Stimulated activated CD4-positive, alpha-beta T cell treated with anti-CD3 and anti-CD28 coated beads, Interleukin-15, amount 100 ng/mL, for 48 hours (primary cell): Measurements from ENCODE around the gene ADAM22.

ENCODE experiments used
- DNase-seq, 2 donors: peaks; one replicate each; pipeline ENCODE4 v3.0.0-alpha.2; 2020; ENCODE audit warnings: low read depth in 2 of 2

The ADAM22 gene

GRCh38 chr7:87948371-87948770, 14.3 kb downstream of the ADAM22 start:
- no peak for DNase-seq

DNA sequence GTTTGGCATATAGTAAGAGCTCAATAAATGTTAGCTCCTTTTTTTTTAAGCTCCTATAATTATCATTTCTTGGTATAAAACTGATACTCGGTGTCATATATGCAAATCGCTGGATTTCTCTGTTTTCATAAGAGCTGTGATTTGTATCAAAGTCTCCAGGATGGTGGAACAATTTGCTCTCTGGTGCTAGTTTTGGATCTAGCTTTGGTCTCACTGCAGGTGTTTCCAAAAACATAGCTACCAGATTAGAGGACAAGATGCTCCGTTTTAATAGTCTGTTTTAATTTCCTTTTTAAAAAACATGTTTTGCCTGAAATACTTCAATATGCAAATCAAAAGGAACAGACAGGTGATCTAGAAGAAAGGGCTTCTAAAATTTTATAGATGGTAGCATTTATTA, 25.3 kb downstream of the ADAM22 start:
- no peak for DNase-seq

GRCh38 chr7:87960239-87960638, 26.2 kb downstream of the ADAM22 start:
- no peak for DNase-seq

DNA sequence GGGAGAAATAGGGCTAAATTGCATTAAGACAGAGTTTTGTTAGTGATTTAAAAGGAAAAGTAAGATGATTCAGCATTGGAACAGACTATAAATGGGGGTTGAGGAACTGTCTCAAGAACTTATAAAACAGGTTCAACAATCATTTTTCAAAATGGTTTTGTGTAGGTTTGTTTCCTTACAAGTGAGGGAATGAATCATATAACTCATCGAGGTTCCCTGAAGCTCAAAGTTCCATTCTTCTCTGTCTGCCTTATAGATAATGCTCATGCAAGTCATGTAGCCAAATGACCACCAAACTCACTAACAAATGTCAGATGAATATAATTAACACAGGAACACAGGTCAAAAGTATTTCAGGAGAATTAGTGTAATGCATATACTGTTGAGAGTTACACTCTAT, 27.7 kb downstream of the ADAM22 start:
- no peak for DNase-seq

DNA sequence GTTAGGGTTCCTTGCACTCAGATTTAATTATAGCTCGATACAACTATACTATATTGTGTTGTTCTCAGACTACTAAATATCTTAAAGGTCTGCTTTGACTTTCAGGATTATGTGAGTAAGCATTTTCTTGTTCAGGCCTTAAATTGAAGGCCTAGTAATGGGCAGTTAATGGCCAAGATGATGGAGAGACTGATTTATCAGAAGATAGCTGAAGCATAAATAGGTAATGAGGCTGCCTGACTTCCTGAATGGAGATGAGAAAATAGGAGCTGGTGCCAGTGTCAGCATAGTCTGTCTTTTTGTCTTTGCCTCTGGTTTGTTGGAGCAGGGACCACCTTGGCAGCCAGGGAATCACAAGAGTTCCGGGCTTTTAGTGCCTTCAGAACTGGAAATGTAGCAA, 32.2 kb downstream of the ADAM22 start:
- DNase-seq: no peak

- DNase-seq: no peak
Observed at GRCh38 chr7:87968021-87968420, 34.0 kb downstream of the ADAM22 start.

DNA sequence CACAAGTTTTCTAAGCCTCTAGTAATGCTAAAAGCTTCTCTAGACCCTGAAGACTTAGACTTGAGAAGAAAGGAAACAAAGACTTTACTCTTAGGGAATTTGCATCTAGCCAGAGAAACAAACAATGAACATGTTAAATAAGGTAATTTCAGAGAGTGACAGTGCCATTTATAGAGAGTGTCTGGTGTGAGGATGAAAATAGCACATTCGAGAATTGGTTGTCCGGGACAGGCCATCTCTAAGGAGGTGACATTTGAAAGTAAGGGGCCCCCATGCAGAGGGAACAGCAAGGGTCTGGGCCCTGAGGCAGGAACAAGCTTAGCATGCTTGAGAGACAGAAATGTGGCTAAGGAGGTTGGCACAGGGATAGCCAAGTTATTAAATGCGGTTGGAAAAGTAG, 48.1 kb downstream of the ADAM22 start:
- no peak for DNase-seq

DNA sequence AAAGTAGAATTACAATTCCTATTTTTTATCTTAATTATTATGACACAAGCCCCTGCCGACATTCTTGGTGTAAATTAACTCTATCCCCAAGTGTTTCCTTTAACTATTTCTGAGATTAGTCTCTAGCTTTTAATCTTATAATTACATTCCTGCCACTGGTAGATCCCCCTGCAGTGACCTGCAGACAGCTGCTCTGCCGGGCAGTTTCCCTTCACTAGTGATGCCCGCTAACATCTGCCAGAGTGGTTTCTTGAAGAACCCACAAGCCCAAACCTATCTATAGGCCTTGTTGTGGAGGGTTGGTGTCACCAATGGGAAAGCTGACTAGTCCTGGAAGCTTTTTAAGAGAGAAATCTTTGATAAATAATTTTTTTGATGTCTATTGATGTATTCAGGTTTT, 50.0 kb downstream of the ADAM22 start:
- no peak for DNase-seq

- no peak for DNase-seq
Observed at GRCh38 chr7:87993269-87993668, 59.2 kb downstream of the ADAM22 start.

DNA sequence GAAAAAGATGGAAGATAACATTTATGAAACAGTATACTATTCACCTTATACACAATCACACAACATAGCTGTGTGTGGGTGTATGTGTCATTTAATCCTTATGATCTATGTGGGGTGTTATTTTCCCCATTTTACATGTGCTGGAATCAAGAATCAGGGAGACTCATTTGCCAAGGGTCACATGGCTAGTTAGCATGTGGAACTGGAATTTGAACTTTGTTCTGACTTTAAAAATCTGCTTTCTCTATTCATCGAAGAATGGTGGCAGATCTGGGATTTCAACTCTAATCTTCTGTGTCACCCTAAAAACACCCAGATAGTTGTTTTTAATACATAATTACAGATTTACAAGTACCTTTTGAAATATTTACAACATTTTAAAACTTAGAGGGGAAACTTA, 65.2 kb downstream of the ADAM22 start:
- no peak for DNase-seq

GRCh38 chr7:88001744-88002530, 67.9 kb downstream of the ADAM22 start:
- no peak for DNase-seq

- no peak for DNase-seq
Observed at GRCh38 chr7:88002617-88003016, 68.6 kb downstream of the ADAM22 start.

DNA sequence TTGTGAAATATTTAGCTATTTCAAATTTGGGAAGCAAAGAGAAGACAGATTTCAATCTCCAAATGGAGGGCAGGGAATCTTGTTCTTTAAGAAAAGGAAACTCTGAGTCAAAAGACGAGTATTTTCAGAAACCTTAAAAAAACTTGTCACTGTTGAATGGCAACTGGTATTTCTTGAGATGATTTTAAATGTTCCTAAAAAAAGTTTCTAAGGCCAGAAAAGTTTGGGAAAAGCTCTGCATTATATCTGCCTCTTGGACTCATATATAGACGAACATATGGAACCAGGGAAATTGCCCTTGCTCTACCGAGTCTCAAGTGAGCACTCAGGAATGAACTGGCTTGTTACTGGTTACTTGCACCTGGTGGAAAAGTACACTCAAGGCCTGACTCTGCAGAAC, 69.5 kb downstream of the ADAM22 start:
- no peak for DNase-seq

GRCh38 chr7:88005191-88005590, 71.1 kb downstream of the ADAM22 start:
- no peak for DNase-seq

- DNase-seq: no peak
Observed at GRCh38 chr7:88009651-88010050, 75.6 kb downstream of the ADAM22 start.

GRCh38 chr7:88012086-88012485, 78.0 kb downstream of the ADAM22 start:
- no peak for DNase-seq

- DNase-seq: no peak
Observed at GRCh38 chr7:88013981-88014380, 79.9 kb downstream of the ADAM22 start.

GRCh38 chr7:88014581-88014980, 80.5 kb downstream of the ADAM22 start:
- DNase-seq: no peak

- no peak for DNase-seq
Observed at GRCh38 chr7:88015309-88015708, 81.3 kb downstream of the ADAM22 start.

GRCh38 chr7:88018501-88018900, 84.5 kb downstream of the ADAM22 start:
- no peak for DNase-seq

DNA sequence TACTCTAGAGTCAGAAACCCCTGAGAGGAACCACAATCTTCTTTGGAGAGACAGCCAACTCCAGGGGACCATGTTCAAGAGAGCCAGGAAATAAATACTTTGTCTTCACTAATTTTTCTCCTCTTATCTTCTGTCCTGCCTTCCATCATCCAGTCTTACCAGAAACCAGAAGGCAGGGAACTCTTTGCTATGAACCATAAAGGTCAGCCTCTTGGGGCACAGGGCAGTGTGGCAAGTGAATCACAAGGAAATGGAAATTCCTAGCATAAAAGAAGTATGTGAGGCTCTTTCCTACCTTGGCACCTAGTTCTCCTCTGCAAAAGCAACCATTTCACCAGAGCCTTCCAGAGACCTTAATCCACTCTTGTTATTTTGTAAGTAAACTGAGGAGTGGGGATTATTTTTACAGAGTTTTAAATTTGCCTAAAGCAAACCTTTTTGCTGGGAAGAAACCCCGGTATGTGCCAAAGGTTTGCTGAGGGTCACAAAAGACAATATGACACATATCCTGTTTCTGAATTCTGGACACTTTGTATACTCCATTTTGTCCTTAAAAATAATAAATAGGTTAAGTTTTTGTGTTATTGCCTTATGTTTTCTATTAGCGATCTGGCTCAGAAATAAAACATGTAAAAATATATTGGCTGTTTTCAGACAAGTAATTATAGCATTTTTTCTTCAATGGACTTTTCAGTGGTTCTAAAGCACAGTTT, 87.1 kb downstream of the ADAM22 start:
- no peak for DNase-seq

DNA sequence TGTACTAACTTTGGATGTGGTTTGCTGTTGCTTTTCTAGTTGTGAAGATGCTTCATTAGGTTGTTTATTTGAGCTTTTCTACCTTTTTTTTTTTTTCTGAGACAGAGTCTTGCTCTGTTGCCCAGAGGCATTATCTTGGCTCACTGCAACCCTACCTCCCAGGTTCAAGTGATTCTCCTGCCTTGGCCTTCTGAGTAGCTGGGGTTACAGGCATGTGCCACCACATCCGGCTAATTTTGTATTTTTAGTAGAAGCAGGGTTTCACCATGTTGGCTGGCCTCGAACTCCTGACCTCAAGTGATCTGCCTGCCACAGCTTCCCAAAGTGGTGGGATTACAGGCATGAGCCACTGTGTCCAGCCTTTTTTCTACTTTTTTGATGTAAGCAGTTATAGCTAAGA, 93.7 kb downstream of the ADAM22 start:
- no peak for DNase-seq

DNA sequence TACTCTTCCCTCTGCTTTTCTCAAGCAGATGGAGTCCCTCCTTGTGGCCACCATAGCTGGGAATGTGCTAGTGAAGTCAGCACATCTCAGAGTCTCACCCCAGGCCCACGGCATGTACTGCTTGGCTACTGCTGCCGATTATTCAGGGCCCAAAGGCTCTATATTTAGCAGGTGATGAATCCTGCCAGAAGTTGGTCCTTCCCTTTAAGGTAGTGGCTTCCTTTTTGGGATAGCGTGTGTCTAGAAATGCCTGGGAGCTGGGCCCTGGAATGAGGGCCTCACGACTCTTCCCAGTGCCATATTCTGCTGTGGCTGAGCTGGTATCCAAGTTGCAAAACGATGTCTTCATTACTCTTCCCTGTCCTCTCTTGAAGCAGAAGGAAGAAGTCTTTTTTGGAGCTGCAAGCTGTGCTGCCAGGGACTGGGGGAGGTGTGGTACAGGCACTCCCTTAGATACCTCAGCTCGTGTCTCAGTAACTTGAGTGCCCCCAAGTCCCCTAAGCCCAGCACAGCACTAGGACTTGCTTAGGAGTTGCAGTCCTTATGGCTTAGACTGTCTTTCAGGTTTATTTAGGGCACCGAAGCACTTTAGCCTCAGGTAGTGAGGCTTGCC, 100.1 kb downstream of the ADAM22 start:
- DNase-seq: no peak
